GM19025 (cell line): ENCODE measurements around the gene SEH1L.

ENCODE experiments used
- ATAC-seq: cut with Tn5 transposase; IDR thresholded peaks from one replicate; pipeline ENCODE4 v1.9.1; 2021; ENCODE audit warnings: mild to moderate bottlenecking, low read depth, moderate library complexity; ENCODE audit not compliant: unreplicated experiment

The SEH1L gene

GRCh38 chr18:13032173-13032572 is 84.4 kb downstream of the SEH1L start:
- no peak for ATAC-seq

GRCh38 chr18:13035249-13035914 is 87.6 kb downstream of the SEH1L start:
- ATAC-seq, result no peak

GRCh38 chr18:13036622-13037320 is 89.0 kb downstream of the SEH1L start:
- ATAC-seq, result no peak
